ENCODE data around the gene CALD1.

- TF ChIP-seq, protein P1, sequence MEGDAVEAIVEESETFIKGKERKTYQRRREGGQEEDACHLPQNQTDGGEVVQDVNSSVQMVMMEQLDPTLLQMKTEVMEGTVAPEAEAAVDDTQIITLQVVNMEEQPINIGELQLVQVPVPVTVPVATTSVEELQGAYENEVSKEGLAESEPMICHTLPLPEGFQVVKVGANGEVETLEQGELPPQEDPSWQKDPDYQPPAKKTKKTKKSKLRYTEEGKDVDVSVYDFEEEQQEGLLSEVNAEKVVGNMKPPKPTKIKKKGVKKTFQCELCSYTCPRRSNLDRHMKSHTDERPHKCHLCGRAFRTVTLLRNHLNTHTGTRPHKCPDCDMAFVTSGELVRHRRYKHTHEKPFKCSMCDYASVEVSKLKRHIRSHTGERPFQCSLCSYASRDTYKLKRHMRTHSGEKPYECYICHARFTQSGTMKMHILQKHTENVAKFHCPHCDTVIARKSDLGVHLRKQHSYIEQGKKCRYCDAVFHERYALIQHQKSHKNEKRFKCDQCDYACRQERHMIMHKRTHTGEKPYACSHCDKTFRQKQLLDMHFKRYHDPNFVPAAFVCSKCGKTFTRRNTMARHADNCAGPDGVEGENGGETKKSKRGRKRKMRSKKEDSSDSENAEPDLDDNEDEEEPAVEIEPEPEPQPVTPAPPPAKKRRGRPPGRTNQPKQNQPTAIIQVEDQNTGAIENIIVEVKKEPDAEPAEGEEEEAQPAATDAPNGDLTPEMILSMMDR (IDR thresholded peaks at IDR 0.05): no peak
- TF ChIP-seq POLR2A (IDR thresholded peaks at IDR 0.05): no peak
These were observed 40.0 kb downstream of the CALD1 start for GRCh38 chr7:134819401-134819800.

All from uterus (tissue), 2 donors.